Endometrial microvascular endothelial cells (primary cell): ENCODE data around the gene RBM15. TPM values are rescaled to one million over a fixed set of nuclear protein-coding genes. Genes with fewer than 3 reads are reported as not detected.

ENCODE experiments used
- in situ Hi-C: cut with HindIII; loops from 2 replicates; pipeline ENCODE4 v1.10.0; 2017; ENCODE audit warnings: low sequenced_read_pairs, low pct_unique_long_range_greater_than_20kb; ENCODE audit errors: inconsistent ontology term
- total RNA-seq: library from RNA; depleted of rRNA; stranded (reverse); fragments of >200 nt; gene quantifications from one replicate; pipeline ENCODE4 v1.2.3, GENCODE V29; 2015; ENCODE audit errors: inconsistent ontology term

RBM15 gene
- total RNA-seq, 1 donor from 2014 or later, result 28.7 TPM

DNA sequence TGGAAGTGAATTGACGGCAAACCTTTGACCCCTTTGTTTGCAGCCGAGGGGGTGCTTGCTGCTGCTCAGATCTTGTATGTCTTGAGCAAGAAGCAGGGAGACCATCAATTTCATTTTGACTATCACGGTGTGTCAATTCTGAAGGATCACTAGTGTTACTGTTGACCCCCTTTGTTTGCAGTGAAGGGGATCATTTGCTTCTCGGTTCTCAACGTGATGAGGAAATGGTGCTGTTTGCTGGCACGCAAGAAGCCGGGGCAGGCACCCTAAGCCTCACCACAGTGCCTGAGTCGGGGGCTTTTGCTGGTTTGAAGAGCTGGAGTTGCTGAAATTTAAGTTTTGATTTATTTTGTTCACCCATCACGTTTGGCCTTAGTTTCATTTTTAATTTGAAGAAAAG is 7.5 kb downstream of the RBM15 start:
- in situ Hi-C loops, result no loop called here

DNA sequence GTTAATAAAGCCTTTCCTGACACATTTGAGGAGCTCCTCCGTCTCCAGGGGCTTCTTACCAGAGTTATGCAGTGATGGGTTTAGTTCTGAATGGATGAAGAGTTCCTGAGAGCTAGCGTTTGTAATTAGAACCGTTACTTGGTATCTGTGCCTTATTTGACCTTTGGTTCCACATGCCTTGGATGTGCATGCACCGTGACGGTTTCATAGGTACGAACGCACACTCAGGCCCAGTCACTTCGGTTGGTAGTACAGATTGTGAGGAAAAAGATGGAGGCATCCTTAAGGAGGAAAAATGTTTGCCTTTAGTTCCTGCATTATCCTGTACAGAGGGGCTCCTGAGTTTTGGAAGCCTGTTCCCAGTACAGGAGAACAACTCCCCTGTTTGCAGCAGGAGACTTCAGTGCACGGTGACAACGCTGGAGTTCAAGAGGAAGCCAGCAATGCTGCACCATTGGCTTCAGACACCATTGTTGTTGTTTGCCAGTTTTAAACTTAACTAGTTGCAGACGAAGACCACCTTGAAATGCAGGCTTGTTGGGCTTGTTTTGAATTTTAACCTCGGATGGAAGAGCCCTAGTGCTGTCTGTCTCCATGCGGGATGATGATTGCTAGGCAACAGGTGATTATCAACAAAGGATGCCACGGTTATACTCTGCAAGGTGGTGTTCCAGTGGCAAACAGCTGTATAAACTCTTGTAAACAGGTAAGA is 8.2 kb downstream of the RBM15 start:
- in situ Hi-C loops, result no loop called here

DNA sequence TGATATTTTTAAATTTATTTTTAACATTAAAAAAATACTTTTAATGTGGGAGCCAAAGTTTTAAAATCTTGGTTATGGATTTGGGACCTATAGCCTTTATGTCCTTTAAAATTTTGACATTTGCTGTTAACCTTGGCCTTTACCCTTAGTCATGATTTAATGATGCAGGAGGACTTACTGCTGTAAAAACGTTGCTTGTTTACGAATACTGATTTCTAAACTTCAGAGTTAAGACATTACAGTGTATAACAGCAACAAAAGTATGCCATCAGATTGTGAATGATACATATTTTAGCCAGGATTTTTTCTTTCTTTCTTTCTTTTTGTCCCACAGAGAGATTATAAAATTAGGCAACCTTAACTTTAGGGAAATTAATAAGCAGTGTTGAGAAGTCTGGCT is 8.9 kb downstream of the RBM15 start:
- in situ Hi-C loops, result no loop called here

DNA sequence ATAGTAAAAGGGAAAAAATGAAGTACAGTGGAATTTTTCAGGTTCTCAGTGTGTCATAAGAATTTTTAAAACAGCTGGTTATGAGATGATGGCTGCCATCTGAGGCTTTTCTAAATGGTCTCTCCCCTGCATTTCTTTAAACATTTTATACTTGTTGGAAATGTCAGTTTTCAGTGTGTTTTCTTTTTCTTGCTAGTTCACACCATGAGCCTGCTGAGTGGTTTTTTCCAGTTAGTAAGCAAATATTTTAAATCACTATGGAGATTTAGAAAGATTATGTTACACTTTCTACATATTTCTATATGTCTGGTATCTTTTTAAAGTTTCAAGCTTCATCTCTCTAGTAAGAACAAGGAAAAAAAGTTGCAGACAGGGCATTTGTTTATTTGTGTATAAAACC is 9.6 kb downstream of the RBM15 start:
- in situ Hi-C loops, result no loop called here

DNA sequence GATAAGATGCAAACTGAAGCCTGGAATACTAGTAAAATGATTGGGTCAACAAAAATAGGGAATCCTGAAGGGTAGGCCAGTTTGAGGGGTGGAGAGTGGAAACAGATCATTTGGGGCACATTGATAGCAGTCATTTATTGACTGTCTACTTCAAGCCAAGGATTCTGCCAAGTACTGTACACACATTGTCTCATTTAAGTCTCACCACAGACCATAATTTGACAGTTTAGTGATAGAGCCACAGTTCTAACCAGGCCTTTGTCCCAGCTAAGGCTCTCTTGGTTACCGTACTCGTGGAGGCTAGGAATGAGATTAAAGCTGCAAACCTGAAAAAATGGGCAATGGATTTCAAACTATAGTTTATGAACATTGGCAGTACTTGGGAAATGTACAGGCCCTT is 11.2 kb downstream of the RBM15 start:
- in situ Hi-C loops, result no loop called here

DNA sequence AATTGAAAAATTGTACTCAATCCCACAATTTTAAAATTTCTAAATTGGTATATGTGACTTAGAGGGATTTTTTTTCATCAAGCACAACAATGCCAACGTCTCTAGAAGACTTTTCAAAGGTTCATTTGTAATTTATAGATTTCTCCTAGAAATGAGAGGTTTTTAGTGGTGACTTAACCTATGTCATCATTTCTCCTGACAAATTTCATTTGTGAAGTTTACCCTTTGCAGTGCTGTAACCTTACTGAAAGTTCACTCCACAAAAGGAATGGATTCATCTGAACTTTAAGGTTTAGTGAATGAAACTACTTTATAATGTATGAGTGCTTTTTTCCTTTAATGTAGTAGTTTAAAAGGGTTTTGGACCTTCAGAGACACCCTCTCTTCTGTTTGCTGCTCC is 16.1 kb downstream of the RBM15 start:
- in situ Hi-C loops, result no loop called here

DNA sequence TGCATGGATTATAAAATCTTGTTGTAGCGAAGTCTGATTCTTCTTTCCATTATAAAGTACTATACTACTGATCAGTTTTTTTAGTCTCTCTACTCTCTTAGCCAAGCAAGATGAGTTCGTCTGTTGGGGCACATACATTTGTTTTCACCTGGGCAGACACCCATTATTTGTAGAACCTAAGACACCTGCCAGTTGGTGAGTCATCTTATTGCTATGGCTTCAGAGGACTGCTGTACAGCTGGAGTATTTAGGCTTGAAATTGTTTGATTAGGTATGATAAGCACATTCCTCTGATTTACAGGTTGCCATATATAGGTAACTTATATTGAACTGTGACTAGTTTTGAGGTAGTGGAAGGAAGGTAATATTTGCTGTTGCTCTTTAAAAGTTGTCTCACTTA is 17.2 kb downstream of the RBM15 start:
- in situ Hi-C loops, result no loop called here

DNA sequence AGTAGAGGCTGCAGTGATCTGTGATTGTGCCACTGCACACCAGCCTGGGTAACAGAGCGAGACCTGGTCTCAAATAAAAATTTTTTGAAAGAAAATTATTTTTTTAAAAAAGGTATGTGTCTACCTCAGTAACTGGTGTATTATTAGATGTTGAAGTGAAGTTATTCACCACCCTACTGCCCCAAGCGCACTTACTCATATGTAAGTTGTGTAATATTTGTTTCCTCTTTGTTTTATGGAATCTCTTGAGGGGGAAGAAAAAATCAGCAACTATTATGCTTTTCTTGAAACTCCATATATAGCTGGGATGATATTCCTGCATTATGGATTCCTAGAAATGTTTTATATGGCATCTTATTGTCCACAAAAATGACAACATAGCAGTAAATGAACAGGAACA is 21.3 kb downstream of the RBM15 start:
- in situ Hi-C loops, result no loop called here

DNA sequence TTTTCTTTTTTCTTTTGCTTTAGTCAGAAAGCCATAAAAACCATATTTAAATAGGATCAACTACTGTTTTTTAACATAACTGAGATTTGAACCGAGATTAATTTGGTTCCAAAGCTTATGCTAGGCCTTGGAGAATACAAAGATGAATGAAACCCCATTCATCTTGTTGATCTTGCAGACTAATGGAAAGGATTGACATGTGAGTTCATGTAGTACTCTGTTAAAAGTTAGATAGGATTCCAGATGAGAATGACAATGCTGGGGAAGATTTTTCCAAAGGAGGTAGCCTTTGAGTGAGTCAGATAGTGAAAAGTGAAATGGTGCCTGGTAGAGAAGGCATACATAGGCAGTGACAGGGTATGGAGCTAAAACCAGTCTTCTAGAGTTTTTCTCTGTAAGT is 22.7 kb downstream of the RBM15 start:
- in situ Hi-C loops, result no loop called here

DNA sequence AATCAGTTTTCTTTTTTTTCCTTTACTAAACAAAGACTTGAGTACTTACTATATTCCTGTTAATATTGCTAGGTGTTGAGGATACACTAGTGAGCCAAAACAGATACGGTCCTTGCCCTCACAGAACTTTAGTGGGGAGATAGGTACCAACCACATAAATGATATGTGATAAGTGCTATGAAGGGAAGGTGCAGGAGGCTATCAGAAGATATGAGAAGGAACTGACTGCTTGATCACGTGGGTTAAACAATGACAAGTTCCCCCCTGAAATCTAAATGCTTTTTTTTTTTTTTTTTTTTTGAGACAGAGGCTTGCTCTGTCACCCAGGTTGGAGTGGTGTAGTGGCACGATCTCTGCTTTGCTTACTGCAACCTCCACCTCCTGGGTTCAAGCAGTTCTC is 25.0 kb downstream of the RBM15 start:
- in situ Hi-C loops, result no loop called here

DNA sequence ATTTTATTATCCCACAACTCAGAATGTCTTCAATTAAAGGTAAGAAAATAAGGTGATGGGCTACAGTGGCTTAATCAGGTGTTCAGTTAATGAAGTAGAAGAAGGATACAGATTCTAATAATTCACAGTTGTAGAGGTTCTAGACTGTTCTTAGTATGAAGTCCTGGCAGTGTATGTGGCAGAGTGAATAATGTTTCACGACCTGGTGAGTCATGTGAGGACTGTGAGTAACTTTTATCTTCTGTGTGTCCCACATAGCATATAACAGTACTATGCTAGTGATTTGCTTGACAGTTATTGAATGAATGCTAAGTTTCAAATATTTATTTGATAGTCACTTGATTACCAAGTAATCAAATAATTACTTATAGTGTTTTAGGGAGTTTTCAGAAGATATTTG is 31.6 kb downstream of the RBM15 start:
- in situ Hi-C loops, result no loop called here

DNA sequence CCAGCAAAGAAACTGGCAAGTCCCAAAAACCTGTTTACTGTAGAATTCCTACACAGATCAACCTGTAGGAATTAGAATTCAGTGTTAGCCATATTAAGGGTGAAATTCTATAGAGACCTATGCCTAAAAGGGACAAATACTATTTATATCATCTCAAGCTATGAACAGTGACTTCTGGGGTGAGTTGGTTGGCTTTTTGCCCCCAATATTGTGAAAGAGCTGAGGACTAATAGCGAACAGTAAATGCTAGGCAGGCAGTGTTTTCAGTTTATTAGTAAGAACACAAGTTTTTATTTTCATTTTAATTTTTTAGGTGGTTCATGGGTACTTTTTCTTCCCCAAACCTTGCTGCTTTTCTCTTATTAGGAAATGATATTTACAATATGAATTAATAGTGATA is 36.3 kb downstream of the RBM15 start:
- in situ Hi-C loops, result no loop called here

DNA sequence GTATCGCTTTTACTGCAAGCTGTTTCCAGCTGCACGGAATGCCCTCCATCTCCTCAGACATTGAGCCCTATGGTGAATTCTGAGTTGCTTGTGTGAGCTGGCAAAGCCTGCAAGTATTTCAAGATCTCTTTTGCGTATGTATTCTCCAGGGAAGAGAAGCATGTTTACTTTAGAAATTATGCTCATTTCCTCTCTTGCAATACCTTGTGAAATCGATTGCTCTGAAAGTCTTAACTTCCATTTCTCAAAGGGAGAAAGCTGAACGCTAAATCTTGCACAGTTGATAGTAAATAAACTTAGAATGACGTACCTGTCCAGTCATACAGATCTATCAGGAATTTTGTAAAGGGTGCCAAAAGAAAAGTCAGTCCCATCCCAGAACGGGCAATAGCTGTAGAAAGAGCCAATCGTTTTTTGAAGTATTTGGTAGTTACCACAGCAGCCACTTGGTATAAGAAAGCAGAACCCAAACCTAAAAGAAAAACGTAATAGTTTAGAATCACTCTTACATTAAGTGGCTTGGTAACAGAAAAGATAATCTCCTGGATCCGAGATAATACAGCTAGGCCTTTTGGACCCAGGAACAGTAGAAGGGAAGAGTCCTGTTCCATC is 41.6 kb downstream of the RBM15 start:
- in situ Hi-C loops, result no loop called here

DNA sequence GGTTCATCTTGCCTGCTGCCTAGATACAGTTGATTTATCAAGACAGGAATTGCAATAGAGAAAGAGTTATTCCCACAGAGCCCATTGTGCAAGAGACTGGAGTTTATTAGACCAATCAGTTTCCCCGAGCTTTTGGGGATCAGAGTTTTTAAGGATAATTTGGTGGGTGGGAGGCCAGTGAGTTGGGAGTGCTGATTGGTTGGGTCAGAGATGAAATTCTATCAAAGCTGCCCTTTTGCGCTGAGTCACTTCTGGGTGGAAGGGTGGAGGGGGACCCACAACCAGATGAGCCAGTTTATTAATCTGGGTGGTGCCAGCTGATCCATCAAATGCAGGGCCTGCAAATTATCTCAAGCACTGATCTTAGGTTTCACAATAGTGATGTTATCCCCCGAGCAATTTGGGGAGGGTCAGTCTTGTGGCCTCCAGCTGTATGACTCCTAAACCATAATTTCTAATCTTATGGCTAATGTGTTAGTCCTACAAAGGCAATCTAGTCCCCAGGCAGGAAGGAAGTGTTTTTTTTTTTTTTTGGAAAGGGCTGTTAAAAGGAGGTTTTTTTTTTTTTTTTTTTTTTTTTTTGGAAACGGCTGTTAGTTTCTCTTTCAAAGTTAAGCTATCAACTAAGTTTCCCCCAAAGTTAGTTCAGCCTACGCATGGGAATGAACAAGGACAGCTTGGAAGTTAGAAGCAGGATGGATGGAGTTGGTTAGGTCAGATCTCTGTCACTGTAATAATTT is 44.2 kb downstream of the RBM15 start:
- in situ Hi-C loops, result no loop called here

DNA sequence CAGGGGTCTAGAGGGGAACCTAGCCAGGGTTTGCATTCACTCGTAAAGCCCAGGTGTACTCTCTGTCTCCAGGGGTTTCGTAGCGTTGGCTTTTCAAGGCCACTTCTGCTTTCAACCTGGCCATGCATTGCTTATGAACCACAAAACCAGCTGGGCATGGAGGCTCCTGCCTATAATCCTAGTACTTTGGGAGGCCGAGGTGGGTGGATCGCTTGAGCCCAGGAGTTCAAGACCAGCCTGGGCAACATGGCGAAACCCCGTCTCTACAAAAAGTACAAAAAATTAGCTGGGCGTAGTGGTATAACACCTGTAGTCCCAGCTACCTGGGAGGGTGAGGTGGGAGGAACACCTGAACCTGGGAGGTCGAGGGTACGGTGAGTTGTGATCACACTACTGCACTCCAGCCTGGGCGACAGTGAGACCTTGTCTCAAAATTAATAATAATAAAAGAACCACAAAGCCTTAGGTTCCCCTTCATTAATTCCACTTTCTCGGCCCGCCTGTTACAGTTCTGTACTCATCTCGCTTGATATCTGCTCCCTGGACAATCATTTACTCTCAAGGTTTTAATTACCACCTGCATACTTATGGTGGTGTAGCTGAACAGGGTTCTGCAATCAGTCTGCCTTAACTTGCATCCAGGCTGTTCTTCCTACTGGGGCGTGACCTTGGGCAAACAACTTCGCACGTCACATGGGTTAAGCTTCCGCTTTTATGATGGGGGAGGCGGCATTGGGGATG is 45.6 kb downstream of the RBM15 start:
- in situ Hi-C loops, result no loop called here

DNA sequence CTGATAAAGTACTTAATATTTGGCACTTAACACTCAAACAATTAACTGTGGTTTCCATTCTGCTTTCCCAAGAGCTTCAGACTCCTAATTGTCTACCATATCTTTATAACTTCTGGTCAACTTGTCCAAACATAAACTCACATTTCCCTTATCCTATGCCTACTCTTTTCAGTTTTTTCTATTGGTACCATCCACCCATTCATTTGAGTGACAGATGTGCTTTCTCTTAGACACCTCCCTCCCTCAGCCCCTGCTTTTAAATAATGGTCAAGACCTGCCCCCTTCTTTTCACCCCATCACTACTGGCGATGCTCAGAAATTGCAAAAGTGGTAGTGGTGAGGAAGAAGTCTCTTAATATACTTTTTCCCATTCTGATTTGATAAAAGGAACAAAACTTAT is 46.2 kb downstream of the RBM15 start:
- in situ Hi-C loops, result no loop called here

DNA sequence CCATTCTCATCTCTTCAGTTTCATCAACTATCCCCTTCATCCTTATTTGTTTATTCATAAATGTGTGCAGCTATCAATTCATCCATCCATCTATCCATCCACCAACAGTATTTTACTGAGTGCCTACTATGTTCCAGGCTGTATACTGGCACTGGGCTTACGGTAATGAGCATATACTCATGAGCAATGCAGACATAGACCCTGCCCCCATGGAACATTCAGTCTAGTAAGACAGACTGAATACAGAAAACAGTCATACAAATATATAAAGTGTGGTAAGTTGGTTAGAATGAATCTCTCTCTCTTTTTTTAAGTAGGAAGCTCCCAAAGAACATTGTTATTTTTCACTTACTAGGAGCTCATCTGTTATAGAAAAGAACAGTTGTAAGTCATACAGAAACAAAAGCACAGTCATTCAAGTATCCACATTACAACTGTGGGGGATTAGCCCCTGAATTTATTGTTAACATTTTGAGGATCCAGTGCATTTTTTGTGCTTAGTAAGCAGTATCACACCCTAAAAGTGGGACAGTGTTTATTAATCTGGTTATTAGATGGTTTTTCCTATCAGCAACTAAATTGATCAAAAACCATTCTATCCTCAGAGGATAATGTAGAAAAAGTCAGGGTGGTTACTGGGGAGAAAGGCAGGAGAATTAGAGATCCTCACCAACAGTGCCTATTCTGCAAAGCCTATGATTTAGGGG is 48.0 kb downstream of the RBM15 start:
- in situ Hi-C loops, result no loop called here

DNA sequence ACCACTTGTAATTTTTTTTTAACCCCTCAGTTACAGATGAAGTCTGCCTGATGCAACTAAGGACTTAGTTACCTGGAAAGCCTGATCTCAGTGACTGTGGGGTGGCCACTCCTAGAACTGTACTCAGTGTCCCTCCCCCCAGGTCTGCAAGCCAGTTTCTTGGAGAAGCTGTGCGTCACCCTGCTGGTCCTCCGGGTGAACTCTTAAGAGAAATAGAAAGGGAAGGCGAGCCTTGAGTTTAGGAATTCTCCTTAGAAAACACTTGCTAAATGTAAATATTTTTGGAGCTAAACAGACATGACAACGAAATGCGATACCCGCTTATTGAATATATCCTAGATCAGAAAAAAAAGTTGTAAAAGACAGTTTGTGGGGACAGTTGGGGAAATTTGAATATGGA is 50.9 kb downstream of the RBM15 start:
- in situ Hi-C loops, result no loop called here

DNA sequence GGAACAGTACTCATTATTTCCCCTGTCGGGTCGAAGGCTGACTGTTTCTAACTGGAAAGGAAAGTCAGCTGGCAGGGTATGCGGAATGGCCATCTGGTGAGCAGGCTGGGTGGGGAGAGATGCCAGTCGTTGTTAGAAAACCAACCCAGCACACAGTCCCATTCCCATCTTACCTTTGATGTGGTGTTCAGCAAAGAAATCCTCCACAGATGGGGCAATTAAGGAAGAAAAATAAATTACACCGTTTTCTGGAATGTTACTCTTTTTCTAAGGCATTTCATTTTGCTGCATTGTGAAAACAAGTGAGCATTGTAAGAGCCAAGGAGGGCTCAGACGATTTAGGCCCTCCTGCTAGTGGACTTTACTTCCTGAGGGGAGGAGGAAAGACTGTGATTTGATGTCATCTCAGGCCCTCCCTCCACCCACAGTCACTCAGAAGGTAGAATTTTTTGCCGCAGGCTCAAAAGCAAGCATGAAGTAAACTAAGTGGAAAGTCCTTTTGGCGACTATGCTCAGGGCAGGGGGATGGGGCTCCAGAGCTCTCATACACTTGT is 51.6 kb downstream of the RBM15 start, which contains the start of gene SLC16A4:
SLC16A4 (minus strand) TSS at position 335 of the 554 bp plus-strand sequence. CDS start 1,703 bp downstream, outside the sequence.
- in situ Hi-C loops, result no loop called here
